Right lobe of liver (tissue), 6 donors: ENCODE results near the gene ADTRP. TPM values are rescaled to one million over a fixed set of nuclear protein-coding genes. Genes with fewer than 3 reads are reported as not detected.
A peak's percentile ranks its signal among the peaks of the same experiment; 100 is the strongest.

Experiments
- ATAC-seq, 4 donors: fragments of 200-7000 bp; cut with Tn5 transposase; one replicate each; pipeline ENCODE4 v1.9.1; 2020; ENCODE audit warnings: mild to moderate bottlenecking in 4 of 4, moderate library complexity in 4 of 4
- DNase-seq, 3 donors: peaks; one replicate each; pipeline ENCODE4 v3.0.0-alpha.2; 2020
- H3K27ac ChIP-seq, 3 donors: fragments of 200-600 bp; one replicate each; pipeline ENCODE4 v1.8.0; 2022
- H3K27me3 ChIP-seq, 2 donors: fragments of 200-600 bp; one replicate each; pipeline ENCODE4 v1.8.0; 2022
- H3K36me3 ChIP-seq, 4 donors: fragments of 200-600 bp; sonication (generic) in 1 of 4; one replicate each; pipeline versions ENCODE4 v1.5.1 to v1.8.0; 2017 to 2022; ENCODE audit warnings: control low read depth in 1 of 4
- H3K4me1 ChIP-seq, 4 donors: fragments of 200-600 bp; sonication (generic) in 1 of 4; one replicate each; pipeline versions ENCODE4 v1.5.1 to v1.8.0; 2017 to 2022; ENCODE audit warnings: control low read depth in 1 of 4
- H3K4me3 ChIP-seq, 3 donors: fragments of 200-600 bp; one replicate each; pipeline ENCODE4 v1.8.0; 2022
- H3K9me3 ChIP-seq, 4 donors: fragments of 200-600 bp; sonication (generic) in 1 of 4; one replicate each; pipeline versions ENCODE4 v1.5.1 to v1.8.0; 2017 to 2022; ENCODE audit warnings: control low read depth in 1 of 4
- CTCF ChIP-seq, 4 donors: fragments of 200-600 bp in 3 of 4; fragments of 450-650 bp in 1 of 4; IDR thresholded peaks; one replicate each; pipeline versions ENCODE4 v1.5.1 to v1.8.0; 2016 to 2022; ENCODE audit warnings: antibody characterized with exemption in 4 of 4, mild to moderate bottlenecking in 2 of 4
- POLR2A ChIP-seq: fragments of 450-650 bp; IDR thresholded peaks from one replicate; pipeline ENCODE4 v1.6.1; 2017; ENCODE audit warnings: antibody characterized with exemption, mild to moderate bottlenecking
- WGBS: methylation state at CpG from one replicate; pipeline ENCODE4 v1.1.6; 2018; ENCODE audit warnings: low coverage, low lambda C conversion rate; ENCODE audit not compliant: insufficient coverage; ENCODE audit errors: missing lambda C conversion rate; 5-methylcytosine and 5-hydroxymethylcytosine counted together
- intact Hi-C, 2 donors: fragments of 100-400 bp; cut with DNase I; formaldehyde crosslinking; loops; one replicate each; pipeline versions ENCODE4 v1.11.2 to v1.14.1; 2022
- total RNA-seq, 6 experiments: library from RNA; depleted of rRNA in 2 of 6; stranded (reverse); fragments of >200 nt in 2 of 6; fragmentation: NEBNext Ultra II Directional in 3 of 6; extraction: Animal tissue kit (Norgen Biotek cat#: 25700) in 3 of 6; gene quantifications; one replicate each; pipeline versions ENCODE4 v1.1.0 to v1.2.4, GENCODE V29; 2016 to 2023
- donor health status: DM: no; HTN: yes; CAD: no.
- donor health status: DM: no; HTN: no; CAD: no.
- donor health status: DM: no; HTN: no; CAD: no.
- donor health status: DM: no; HTN: yes; CAD: no.
- donor health status: DM: no; HTN: yes; CAD: no.

The ADTRP gene
- total RNA-seq, 6 experiments from 2014 or later: 0.46 to 1.9 (median 0.92) TPM; not detected in 1

- Histone ChIP-seq H3K36me3 (no peaks in the 10 kb centered on the region), H3K27me3 (no peaks in the 10 kb centered on the region), H3K27ac (no peak overlapping the region), H3K9me3 (no peaks in the 10 kb centered on the region), H3K4me1 (no peaks in the 10 kb centered on the region), H3K4me3 (no peak overlapping the region)
- intact Hi-C loops: loop anchor here in 1 of 2 donors (5.0 kb wide), 1 partner anchor 818 kb away; no protein-coding TSS in a partner anchor
- TF ChIP-seq CTCF (IDR thresholded peaks at IDR 0.05) (no peak), POLR2A (no peak)
- DNase-seq (peak in 1 of 3 donors; percentile 29), ATAC-seq (peak in 2 of 4 donors; percentile 25 to 43)
- no CpG with 5 or more reads among the region's 6 CpGs for WGBS
Observed at GRCh38 chr6:11779329-11780096, 910 bp upstream of the ADTRP start.

- Histone ChIP-seq H3K36me3 (no peaks in the 10 kb centered on the region), H3K9me3 (no peaks in the 10 kb centered on the region), H3K4me3 (no peak overlapping the region), H3K4me1 (no peaks in the 10 kb centered on the region), H3K27me3 (no peaks in the 10 kb centered on the region), H3K27ac (no peak overlapping the region)
- TF ChIP-seq POLR2A: no peak
- no peak for TF ChIP-seq CTCF (IDR thresholded peaks at IDR 0.05)
- ATAC-seq (no peak), DNase-seq (no peak)
- intact Hi-C loops: loop anchor here in 1 of 2 donors (5.0 kb wide), 1 partner anchor 819 kb away; no protein-coding TSS in a partner anchor
- WGBS: 86% methylated on average over 2 of the region's 2 CpGs
Observed at GRCh38 chr6:11778036-11778435, 567 bp downstream of the ADTRP start.

- Histone ChIP-seq H3K27me3 (no peaks in the 10 kb centered on the region), H3K4me1 (no peaks in the 10 kb centered on the region), H3K9me3 (no peaks in the 10 kb centered on the region), H3K36me3 (no peaks in the 10 kb centered on the region), H3K27ac (no peak overlapping the region), H3K4me3 (no peak overlapping the region)
- WGBS: 95% methylated on average over 8 of the region's 8 CpGs
- intact Hi-C loops: loop anchor here in 1 of 2 donors (5.0 kb wide), 1 partner anchor 821 kb away; no protein-coding TSS in a partner anchor
- no peak for ATAC-seq
- no peak for DNase-seq
- no peak for TF ChIP-seq POLR2A
- TF ChIP-seq CTCF (IDR thresholded peaks at IDR 0.05): no peak
Observed at GRCh38 chr6:11775791-11776409, 2.7 kb downstream of the ADTRP start.

- intact Hi-C loops: no loop called here
- DNase-seq (no peak), ATAC-seq (no peak)
- Histone ChIP-seq H3K4me1 (no peaks in the 10 kb centered on the region), H3K9me3 (no peaks in the 10 kb centered on the region), H3K27me3 (no peaks in the 10 kb centered on the region), H3K4me3 (no peak overlapping the region), H3K27ac (no peak overlapping the region), H3K36me3 (no peaks in the 10 kb centered on the region)
- TF ChIP-seq CTCF (IDR thresholded peaks at IDR 0.05) (no peak), POLR2A (no peak)
- WGBS: 48% methylated on average over 4 of the region's 4 CpGs
Observed at GRCh38 chr6:11774426-11774825, 4.2 kb downstream of the ADTRP start.
